GM21447 (cell line): ENCODE measurements around the gene SCAMP2.
A peak's percentile ranks its signal among the peaks of the same experiment; 100 is the strongest.

Source experiments
- ATAC-seq: cut with Tn5 transposase; IDR thresholded peaks from one replicate; pipeline ENCODE4 v1.9.1; 2021; ENCODE audit not compliant: unreplicated experiment

The SCAMP2 gene

GRCh38 chr15:74863239-74864056 lies 9.7 kb downstream of the SCAMP2 start:
- ATAC-seq = no peak

- no peak for ATAC-seq
Observed at GRCh38 chr15:74858369-74858740, 14.8 kb downstream of the SCAMP2 start.

- peak; percentile 49 for ATAC-seq
Observed at GRCh38 chr15:74857671-74858368, 15.3 kb downstream of the SCAMP2 start.

- peak; percentile 75 for ATAC-seq
Observed at GRCh38 chr15:74857082-74857655, 16.0 kb downstream of the SCAMP2 start.

GRCh38 chr15:74856537-74856936 lies 16.6 kb downstream of the SCAMP2 start:
- no peak for ATAC-seq

GRCh38 chr15:74855857-74856256 lies 17.3 kb downstream of the SCAMP2 start:
- ATAC-seq = no peak

GRCh38 chr15:74854453-74855022 lies 18.6 kb downstream of the SCAMP2 start:
- ATAC-seq = no peak

- no peak for ATAC-seq
Observed at GRCh38 chr15:74851960-74852359, 21.2 kb downstream of the SCAMP2 start.

- no peak for ATAC-seq
Observed at GRCh38 chr15:74850393-74850792, 22.8 kb downstream of the SCAMP2 start.

GRCh38 chr15:74847432-74847831 lies 25.7 kb downstream of the SCAMP2 start:
- no peak for ATAC-seq

GRCh38 chr15:74845581-74845980 lies 27.6 kb downstream of the SCAMP2 start:
- ATAC-seq = no peak

- no peak for ATAC-seq
Observed at GRCh38 chr15:74845208-74845568, 28.0 kb downstream of the SCAMP2 start.

- ATAC-seq = no peak
Observed at GRCh38 chr15:74844319-74845207, 28.6 kb downstream of the SCAMP2 start.

- ATAC-seq = no peak
Observed at GRCh38 chr15:74843891-74844299, 29.3 kb downstream of the SCAMP2 start.

GRCh38 chr15:74843445-74843828 lies 29.7 kb downstream of the SCAMP2 start:
- ATAC-seq = no peak

- ATAC-seq = peak; percentile 73
Observed at GRCh38 chr15:74842581-74843444, 30.4 kb downstream of the SCAMP2 start, which contains the start of gene ULK3. Gene ULK3, minus strand, starts transcription at chr15:74843156. Its CDS starts 51 bp downstream, at chr15:74843105.

- no peak for ATAC-seq
Observed at GRCh38 chr15:74841891-74842373, 31.2 kb downstream of the SCAMP2 start.

- no peak for ATAC-seq
Observed at GRCh38 chr15:74840851-74841775, 32.1 kb downstream of the SCAMP2 start.
